ENCODE measurements around the gene AIM2.
A peak's percentile ranks its signal among the peaks of the same experiment; 100 is the strongest.
"Not testable (repeated sequence)": the region's sequence is repeated elsewhere in the genome, so short reads cannot be mapped to it uniquely, and the experiment has no call there.

Gene AIM2, protein sequence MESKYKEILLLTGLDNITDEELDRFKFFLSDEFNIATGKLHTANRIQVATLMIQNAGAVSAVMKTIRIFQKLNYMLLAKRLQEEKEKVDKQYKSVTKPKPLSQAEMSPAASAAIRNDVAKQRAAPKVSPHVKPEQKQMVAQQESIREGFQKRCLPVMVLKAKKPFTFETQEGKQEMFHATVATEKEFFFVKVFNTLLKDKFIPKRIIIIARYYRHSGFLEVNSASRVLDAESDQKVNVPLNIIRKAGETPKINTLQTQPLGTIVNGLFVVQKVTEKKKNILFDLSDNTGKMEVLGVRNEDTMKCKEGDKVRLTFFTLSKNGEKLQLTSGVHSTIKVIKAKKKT

DNA sequence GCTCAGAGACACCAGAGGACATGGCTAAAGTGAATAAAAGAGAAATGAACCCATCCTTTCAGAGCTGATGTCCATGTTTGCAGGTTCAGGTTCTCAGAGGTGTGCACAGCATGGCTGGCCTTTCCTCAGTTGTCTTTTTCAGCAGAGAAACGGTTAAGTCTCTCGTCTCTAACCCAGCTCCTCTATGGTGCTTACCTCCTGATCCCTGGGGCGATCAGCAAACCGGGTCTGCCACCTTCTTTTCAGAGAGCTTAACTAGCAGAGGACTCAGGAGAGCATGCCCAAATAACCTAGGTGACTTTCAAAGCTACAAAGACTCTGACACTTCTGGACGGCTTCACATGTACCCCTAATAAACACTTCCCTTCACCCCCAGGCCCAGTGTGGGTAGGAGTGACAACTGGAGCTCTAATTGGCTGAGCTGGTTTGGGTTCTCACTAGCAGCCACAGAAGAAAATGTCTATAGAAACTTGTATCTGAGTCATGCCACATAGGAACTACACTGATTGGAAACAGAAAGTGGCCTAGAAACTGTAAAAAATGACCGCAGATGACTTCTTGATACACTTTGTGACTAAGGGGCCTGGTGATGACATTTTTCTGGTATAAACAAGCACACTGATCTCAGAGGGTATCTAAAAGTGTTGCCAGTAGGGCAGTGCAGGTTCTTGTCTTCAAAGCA is at the start of gene AIM2:
Gene AIM2 (minus strand): TSS at position 329 of the 682 bp plus-strand sequence. CDS start 3,267 bp downstream, outside the sequence.
- peak; percentile 17 to 42 (median 29) for DNase-seq (ENCODE audit: low read depth in 3 of 3)

DNA sequence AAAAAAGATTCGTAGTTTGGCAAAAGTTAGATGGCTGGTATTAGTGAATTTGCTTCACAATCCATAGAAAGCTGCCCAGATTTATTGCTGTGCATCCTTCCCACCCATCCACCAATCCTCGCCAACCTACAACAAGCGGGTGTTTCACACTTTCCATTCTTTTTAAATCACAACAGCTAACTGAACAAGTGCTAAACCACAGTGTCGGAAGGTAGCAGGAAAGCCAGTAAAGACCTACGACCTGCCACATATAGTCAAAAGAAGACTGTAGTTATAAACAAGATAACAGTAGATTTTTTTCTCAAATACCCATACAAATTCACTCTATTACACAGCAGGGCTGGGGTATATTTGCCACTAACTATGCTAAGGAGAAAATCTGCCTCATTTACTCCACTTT is 47.0 kb upstream of the AIM2 start:
- no peak for DNase-seq (ENCODE audit: low read depth in 3 of 3)

DNA sequence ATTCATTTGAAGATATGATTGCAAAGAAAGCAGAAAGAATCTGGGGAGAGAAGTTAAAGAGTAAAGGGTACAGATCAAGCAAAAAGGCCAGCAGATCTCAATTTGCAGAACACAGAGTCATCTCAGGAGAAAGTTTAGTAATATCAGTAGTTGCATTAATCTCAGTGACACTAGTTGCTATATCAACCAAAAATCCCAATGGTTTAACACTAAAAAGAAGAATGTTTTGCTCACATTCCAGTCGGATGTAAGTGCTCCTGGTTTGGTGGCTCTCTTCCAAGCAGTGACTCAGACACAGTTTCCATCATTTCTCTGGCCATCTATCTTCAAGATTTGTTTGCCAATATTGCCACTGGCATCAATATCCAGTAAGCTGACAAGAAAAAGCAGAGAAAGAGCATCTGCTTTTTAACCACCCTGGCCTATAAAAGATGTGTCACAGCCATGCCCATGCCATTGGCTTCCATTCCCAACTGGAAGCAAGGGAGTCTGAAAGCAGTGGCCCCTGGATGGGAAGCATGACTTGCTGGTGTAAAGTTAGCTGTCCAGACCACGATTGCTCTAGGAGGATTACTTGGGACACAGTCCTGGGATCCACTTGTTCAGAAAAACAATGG is 45.5 kb upstream of the AIM2 start:
- no peak for DNase-seq (ENCODE audit: low read depth in 3 of 3)

DNA sequence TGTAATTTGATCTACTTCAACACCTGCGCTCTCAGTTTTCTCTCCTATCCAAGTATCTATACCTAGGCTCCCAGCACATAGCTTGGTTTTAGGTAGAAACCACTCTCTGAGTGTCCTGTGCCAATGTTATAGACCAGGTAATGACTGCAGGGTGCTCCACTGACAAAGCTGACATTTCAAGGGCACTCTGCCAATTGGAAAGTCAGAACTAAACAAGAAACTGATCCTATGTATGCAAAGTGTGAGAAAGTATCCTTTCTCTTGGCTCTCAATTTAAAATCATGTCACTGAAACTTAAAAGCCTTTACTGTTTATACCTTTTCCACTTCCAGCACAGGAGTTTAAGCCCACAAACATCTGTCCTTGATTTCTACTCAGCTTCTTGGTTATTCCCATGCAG is 45.0 kb upstream of the AIM2 start:
- DNase-seq (ENCODE audit: low read depth in 3 of 3): no peak

DNA sequence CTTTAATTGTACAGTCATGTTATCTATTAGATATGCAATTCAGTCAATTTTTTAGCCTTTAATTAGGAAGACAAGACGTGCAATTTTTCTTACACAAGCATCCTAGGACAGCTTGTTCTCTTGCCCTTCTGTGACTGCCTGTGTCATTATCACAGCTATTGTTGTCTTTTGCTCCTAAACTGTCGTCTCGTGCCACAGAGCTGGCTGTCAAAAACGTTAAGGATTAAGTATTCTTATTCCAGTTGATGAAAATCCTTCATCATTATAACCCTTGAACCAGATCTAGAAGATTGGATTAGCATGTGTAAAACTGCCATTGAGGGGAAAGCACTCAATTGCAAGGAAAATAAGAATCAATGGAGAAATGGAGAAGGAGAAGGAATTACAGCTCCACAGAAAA is 43.8 kb upstream of the AIM2 start:
- no peak for DNase-seq (ENCODE audit: low read depth in 3 of 3)

DNA sequence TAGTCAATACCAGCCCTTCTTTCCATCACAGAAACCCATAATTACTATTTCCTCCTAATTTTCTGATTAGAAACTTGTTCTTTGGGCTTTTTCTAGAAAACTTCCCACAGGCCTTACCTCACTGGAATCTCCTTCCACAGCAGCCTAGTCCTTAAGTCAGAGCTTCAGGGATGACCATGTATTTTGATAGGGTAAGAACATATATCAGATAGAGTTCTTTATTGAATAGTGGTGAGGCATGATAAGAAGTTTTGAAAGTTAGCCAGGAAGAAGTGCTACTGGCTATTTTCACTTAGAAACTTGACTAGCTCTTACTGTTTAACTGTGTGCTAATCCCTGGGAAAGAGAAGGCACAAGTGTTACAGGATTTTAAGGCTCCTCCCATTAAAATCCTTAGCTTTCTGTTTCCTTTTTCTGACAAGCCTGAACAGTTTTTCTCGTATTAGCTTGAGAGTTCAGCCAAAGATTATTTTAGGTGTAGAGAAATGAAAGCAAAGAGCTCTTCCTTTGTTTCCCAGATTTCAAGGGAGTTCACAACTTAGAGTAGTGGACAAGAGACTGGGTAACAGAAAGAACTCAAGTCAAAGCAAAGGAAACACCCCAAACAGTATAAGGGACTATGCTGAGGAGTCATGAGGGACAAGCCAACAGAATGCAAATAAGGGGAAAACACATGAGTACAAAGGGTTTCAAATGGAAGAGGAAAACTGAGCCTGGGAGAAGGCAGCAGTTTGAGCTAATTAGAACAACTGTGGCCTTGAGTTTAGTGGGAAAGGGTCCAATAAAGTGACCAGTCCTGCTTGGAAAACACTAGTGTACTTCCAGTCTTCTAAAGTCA is 37.2 kb upstream of the AIM2 start:
- DNase-seq (ENCODE audit: low read depth in 3 of 3): no peak

DNA sequence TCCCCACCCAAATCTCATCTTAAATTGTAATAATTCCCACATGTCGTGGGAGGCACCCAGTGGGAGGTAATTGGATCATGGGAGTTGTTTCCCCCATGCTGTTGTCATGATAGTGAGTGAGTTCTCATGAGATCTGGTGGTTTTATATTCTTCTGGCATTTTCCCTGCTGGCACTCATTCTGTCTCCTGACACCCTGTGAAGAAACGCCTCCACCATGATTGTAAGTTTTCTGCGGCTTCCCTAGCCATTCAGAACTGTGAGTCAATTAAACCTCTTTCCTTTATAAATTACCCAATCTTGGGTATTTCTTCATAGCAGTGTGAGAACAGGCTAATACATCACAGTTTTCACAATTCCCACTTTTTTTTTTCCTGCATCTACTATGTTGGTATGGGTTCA is 26.5 kb upstream of the AIM2 start:
- DNase-seq (ENCODE audit: low read depth in 3 of 3): not testable (repeated sequence)

DNA sequence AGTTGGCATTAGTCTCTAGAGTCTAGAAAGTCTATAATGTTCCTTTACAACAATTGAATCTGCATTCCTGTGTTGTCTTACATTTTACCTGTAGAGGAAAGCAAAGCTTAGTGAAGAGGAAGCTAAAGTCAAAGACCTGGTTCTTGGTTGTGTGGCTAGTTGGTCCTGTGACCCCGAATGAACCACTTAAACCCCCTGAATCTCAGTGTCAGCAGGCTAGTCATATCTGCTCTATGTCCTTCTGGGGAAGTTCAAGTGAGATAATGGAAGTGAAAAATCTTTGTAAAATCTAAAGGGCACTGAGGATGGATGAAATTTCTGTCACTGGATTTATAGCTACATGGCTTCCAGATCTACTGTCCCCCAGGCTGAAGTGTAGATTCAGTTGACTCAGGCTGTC is 24.0 kb upstream of the AIM2 start:
- no peak for DNase-seq (ENCODE audit: low read depth in 3 of 3)

DNA sequence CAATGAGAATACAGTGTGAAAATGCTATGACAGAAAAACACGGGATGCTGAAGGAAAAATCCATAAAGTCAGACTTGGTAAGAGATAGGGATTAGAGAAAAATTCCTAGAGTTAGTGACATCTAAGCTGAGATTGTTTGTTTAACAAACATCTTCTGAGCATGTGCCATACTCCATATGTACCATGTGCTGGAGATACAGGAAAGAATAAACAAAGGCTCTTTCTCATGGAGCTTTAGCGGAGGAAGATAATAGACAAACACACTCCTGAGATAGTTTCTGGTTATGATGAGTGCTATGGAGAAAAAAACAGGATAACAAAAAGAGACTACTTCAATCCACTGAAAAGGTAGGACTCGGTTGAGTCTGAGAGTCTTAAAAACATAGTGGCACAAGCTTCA is 22.0 kb upstream of the AIM2 start:
- no peak for DNase-seq (ENCODE audit: low read depth in 3 of 3)

DNA sequence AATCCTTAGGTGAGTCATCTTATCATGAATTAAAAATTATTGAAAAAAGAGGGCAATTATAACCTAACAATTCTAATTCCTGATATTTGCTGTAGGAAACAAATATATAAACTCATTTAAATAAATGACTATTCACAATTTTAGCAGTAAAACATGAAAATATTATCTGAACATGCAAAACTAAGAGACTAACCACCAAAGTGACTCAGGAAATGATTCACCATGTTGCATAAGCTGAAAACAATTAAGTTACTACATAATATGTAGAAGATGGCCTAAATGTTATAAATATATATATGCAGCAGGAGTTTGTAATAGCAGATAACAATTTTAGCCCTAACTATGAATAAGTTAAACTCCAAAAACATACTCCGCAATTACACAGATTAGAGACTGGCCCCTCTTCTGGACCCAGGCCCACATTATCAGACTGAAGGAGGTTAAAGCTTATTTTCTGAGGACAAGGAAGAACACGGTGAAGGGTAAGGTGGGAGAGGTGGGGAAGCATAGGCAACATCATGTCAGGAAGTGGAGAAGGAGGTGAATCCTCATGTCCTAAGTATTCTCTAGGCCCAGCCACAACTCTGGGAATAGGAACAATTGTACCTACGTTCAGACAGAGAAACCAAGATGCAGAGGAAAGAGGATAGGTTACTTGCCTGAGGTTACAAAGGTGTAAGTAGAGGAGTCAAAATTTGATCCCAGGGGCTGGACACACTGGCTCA is 15.6 kb upstream of the AIM2 start:
- no peak for DNase-seq (ENCODE audit: low read depth in 3 of 3)

DNA sequence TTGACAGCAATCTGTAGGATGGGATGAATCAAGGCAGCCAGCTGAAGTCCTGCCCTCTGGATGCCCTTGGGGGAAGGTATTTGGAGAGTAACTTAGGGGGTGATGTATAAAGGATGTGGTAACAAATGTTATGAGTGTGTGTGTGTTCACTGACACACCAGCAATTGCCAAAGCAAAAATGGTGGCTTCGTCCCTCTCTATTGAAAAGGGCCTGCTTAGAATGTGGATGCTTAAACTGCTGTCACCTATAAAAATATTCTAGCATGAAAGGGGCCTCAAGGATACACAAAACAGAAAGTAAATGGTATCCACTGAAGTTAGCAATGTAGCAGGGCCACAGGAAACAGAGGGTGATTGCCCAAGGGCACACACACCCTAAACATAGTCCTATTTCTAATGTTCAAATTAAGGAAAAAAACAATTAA is 15.1 kb upstream of the AIM2 start:
- DNase-seq (ENCODE audit: low read depth in 3 of 3): no peak

DNA sequence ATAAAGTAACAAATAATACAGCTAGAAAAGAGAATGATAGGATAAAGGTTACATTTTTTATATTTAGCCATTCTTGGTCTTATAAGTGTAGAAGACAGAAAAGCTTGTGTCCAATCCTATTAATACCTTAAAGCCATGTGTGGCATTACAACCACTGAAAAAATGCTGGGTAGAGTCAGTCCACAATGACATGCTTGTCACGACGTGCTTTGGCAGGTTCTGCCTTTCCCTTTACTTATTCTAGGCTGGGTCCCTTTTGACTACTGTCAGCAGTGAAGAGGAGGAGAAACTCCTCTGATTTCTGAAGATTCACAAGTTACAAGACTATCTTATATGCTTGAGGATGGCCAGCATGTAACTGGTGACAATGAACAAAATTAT is 14.6 kb upstream of the AIM2 start:
- no peak for DNase-seq (ENCODE audit: low read depth in 3 of 3)

DNA sequence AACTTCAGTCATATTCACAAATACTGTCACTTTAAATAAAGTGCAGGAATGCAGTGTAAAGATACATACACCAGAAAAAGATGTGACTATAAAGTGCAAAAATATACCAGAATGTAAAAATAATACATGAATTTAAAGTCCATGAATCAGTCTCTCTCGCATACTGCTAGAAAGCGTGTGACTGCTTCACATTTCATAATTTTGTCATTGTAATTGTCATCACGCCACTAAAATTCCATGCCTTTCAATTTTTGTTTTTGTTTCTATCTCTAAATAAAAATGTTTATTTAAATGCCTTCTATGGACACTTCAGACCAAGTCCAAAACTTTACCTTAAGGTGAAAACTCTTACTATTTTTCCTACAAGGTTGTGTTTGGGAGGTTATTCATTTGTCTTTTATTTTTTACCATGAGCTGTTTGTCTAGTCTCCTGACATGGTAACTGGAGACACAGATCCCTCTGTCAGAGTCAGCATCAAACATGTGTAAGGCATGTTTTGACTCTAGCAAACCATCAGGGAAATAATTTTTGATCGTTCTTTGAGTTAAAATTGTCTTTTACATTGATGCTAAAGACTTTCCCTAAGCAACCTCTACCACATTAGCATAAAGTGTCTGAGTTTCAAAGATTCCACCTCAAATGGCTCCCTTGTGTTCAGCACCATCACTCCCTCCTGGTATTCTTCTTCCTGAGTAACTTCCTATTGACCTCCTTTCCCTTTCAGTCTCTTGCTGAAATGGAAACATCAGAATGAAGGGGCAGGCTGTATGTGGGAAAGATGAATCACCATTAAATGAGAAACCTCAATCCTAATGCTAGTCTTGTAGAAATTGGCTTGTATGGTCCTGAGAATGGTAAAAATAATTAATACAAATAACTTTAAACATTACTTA is 14.0 kb upstream of the AIM2 start:
- no peak for DNase-seq (ENCODE audit: low read depth in 3 of 3)

DNA sequence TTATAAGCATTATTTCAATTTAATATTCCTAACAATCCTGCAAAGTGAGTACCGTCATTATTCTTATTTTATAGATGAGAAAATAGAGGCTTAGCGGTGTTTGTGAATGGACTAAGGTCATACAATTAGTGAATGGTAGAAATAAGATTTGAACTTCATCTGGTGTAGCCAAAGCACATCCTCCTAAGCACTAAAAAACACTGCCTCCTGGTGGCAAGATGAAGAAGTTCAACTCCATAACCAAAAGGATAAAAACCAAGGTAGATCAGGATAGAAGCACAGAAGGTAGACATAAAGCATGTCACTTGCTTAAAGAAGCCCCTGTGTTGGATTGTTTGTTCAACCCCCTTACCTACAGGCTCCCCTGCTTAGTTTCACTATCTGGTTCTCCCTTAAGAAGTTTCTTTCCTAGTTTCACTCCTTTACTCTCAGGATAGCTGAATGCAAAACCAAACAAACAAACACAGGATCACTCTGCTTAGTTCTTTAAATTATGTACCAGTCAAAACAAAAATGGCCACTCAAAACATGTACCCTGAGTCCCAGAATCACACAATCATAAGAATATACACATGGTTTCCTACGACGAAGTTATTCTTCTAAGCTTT is 12.7 kb upstream of the AIM2 start:
- DNase-seq (ENCODE audit: low read depth in 3 of 3): no peak

DNA sequence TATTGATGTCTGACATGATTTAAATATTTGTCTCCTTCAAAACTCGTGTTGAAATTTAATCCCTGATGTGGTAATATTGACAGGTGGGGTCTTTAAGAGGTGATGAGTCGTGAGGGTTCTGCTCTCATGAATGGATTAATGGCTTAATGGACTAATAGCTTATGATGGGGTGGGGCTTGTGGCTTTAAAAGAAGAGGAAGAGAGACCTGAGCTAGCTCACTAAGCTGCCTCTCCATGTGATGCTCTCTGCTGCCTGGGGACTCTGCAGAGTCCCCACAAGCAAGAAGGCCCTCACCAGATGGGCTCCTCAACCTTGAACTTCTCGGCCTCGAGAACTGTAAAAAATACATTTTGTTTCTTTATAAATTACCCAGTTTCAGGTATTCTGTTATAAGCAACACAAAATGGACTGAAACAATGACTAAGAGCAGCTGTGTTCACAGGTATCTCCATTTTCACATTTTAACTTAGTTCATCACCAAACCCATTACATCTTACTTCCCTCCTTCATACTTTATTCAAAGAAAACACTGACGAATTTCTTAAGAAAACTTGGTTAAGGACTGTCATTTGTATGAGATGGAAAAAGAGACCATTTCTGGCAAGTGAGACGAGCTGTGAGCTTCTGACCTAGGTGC is 12.1 kb upstream of the AIM2 start:
- DNase-seq (ENCODE audit: low read depth in 3 of 3): no peak

DNA sequence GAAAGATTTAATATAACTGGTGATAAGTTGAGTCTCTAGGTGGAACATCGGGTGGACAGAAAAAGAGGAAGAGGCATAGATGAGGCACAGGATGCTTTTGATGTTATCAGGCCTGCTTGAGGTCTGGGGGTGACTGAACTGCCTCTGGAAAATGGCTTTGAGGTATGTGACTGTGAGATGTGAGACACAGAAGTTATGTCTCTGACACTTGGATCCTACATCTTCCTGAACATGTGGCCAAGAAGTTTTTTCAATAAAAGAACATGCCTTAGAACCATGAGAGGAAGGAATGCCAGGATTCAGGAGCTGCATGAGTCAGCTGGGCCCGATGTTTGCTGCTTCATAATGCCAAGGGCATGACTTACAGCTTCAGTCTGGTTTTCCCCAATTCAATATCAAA is 11.5 kb upstream of the AIM2 start:
- DNase-seq (ENCODE audit: low read depth in 3 of 3): no peak

DNA sequence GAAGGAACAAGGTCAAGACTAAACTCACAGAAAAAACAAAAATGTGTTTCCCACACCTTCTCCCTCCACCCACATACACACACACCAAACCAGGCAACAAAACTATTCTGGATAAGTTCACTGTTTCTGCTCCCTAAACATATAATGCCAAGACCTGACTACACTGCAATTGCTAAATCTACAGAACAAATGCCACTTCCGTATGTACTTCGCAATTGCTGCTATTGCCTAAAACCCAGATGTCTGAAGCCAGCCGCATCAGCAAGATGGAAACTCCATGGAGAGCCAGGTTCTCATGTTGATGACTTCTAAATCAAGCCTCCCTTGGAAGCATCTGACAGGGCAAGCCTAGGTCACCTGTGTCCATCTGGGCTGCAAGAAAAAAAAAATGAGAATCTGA is 8.3 kb upstream of the AIM2 start:
- no peak for DNase-seq (ENCODE audit: low read depth in 3 of 3)

DNA sequence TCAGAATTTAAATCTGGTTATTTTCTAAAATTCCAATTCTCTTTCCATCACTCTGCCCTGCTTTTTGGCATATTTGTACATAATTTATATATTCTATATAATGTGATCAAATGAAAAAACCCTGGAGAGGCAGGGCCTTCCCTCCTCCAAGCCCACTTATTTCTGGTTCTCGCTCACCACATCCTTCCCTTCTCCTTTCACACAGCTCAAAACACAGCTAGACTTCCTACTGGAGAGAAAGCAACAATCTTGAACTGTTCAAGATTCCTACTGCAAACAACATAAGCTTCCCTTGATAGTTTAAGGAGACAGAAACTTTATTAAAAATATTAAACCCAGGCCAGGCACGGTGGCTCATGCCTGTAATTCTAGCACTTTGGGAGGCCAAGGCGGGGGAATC is 7.6 kb upstream of the AIM2 start:
- DNase-seq (ENCODE audit: low read depth in 3 of 3): no peak

DNA sequence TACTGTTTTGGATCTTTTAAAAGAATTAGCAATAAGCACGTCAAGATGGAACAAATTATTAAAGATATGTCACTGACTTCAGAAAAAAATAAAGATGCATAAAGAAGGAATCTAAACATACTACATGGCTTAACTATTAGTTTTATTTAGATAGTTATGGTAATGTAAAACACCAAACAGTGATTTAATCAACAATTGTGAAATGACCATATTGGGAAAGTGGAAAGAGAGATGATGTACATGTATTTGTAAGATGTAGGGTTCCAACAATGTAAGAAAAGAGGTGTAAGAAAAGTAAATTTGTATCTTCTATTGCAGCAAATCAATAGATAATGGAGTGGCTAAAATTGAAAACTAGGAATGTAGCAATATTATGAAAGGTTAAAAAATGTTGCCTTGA is 6.4 kb upstream of the AIM2 start:
- no peak for DNase-seq (ENCODE audit: low read depth in 3 of 3)

DNA sequence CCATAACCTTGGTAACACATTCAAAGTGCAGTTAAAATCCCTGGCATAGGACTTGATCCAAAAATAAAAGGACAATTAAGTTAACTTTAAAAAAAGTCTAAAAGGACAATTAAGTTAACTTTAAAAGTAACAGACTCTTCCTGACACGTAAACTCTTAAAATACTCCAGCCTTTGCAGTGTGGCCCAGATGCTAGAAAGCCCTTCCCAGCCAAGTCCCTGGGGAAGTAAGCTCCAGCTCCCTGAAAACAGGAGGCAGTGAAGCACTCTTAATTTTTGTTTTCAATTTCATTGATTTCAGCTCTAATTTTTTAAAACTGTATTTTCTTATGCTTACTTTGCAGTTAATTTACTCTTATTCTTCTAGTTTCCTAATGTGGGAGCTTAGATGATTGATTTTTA is 5.1 kb upstream of the AIM2 start:
- DNase-seq (ENCODE audit: low read depth in 3 of 3): no peak

Data from stimulated activated CD4-positive, alpha-beta T cell treated with anti-CD3 and anti-CD28 coated beads, TNF-alpha, amount 100 ng/mL, for 4 hours (primary cell).